H9 (cell line): Measurements from ENCODE around the gene BPIFB6. TPM values are rescaled to one million over a fixed set of nuclear protein-coding genes. Genes with fewer than 3 reads are reported as not detected.

ENCODE experiments used
- DNase-seq: peaks from one replicate; pipeline ENCODE4 v3.0.0-alpha.2; 2017
- H2AFZ ChIP-seq: one replicate; pipeline ENCODE4 v1.6.1; 2013; ENCODE audit warnings: mild to moderate bottlenecking, low read length, control low read depth, moderate library complexity
- H2AK5ac ChIP-seq: 2 replicates; pipeline ENCODE4 v1.6.1; 2013; ENCODE audit warnings: low read length, control low read depth, mixed read lengths; ENCODE audit not compliant: insufficient read length
- H2BK120ac ChIP-seq: one replicate; pipeline ENCODE4 v1.6.1; 2013; ENCODE audit warnings: low read depth, mild to moderate bottlenecking, low read length, control low read depth, inconsistent platforms; ENCODE audit not compliant: poor library complexity, severe bottlenecking
- H2BK12ac ChIP-seq: 2 replicates; pipeline ENCODE4 v1.6.1; 2013; ENCODE audit warnings: low read length, control low read depth, mixed read lengths, low read depth; ENCODE audit not compliant: insufficient read length
- H2BK15ac ChIP-seq: 2 replicates; pipeline ENCODE4 v1.6.1; 2013; ENCODE audit warnings: low read depth, low read length, control low read depth
- H2BK20ac ChIP-seq: one replicate; pipeline ENCODE4 v1.6.1; 2013; ENCODE audit warnings: low read depth, mild to moderate bottlenecking, low read length, control low read depth, inconsistent platforms; ENCODE audit not compliant: poor library complexity, severe bottlenecking
- H2BK5ac ChIP-seq: 2 replicates; pipeline ENCODE4 v1.6.1; 2013; ENCODE audit warnings: low read length, control low read depth, mixed read lengths; ENCODE audit not compliant: insufficient read length
- H3K14ac ChIP-seq: 2 replicates; pipeline ENCODE4 v1.6.1; 2013; ENCODE audit warnings: low read length, control low read depth; ENCODE audit not compliant: insufficient read depth
- H3K18ac ChIP-seq: 2 replicates; pipeline ENCODE4 v1.6.1; 2013; ENCODE audit warnings: low read depth, mild to moderate bottlenecking, mixed read lengths, low read length, control low read depth; ENCODE audit not compliant: insufficient read length
- H3K23ac ChIP-seq: 2 replicates; pipeline ENCODE4 v1.6.1; 2013; ENCODE audit warnings: low read length, control low read depth, mixed read lengths, low read depth; ENCODE audit not compliant: insufficient read length
- H3K23me2 ChIP-seq: 2 replicates; pipeline ENCODE4 v1.6.1; 2013; ENCODE audit warnings: low read depth, mild to moderate bottlenecking, mixed read lengths, low read length, control low read depth; ENCODE audit not compliant: insufficient read length, poor library complexity, severe bottlenecking
- H3K27ac ChIP-seq: 2 replicates; pipeline ENCODE4 v1.5.1; 2013; ENCODE audit warnings: low read length, control low read depth, mixed read lengths, low read depth; ENCODE audit not compliant: insufficient read length
- H3K27me3 ChIP-seq: 2 replicates; pipeline ENCODE4 v1.6.1; 2013; ENCODE audit warnings: low read length, control low read depth, inconsistent platforms; ENCODE audit not compliant: insufficient read depth
- H3K4ac ChIP-seq: 2 replicates; pipeline ENCODE4 v1.6.1; 2013; ENCODE audit warnings: low read depth, mild to moderate bottlenecking, control low read depth, inconsistent platforms, low read length, moderate library complexity
- H3K4me1 ChIP-seq: 2 replicates; pipeline ENCODE4 v1.6.1; 2013; ENCODE audit warnings: low read length, control low read depth, inconsistent platforms; ENCODE audit not compliant: insufficient read depth
- H3K4me2 ChIP-seq: 2 replicates; pipeline ENCODE4 v1.6.1; 2013; ENCODE audit warnings: low read length, control low read depth, mixed read lengths; ENCODE audit not compliant: insufficient read length, insufficient read depth
- H3K56ac ChIP-seq: 2 replicates; pipeline ENCODE4 v1.6.1; 2013; ENCODE audit warnings: low read depth, mild to moderate bottlenecking, mixed read lengths, low read length, control low read depth; ENCODE audit not compliant: insufficient read length
- H3K79me1 ChIP-seq: 2 replicates; pipeline ENCODE4 v1.6.1; 2013; ENCODE audit warnings: low read depth, mild to moderate bottlenecking, moderate library complexity, low read length, control low read depth, inconsistent platforms; ENCODE audit not compliant: insufficient read depth, poor library complexity, severe bottlenecking
- H3K79me2 ChIP-seq: 2 replicates; pipeline ENCODE4 v1.6.1; 2013; ENCODE audit warnings: low read length, control low read depth, inconsistent platforms; ENCODE audit not compliant: insufficient read depth
- H3K9ac ChIP-seq: 2 replicates; pipeline ENCODE4 v1.6.1; 2013; ENCODE audit warnings: low read length, control low read depth, mixed read lengths; ENCODE audit not compliant: insufficient read length; ENCODE audit errors: extremely low read depth
- H3K9me3 ChIP-seq: one replicate; pipeline ENCODE4 v1.6.1; 2013; ENCODE audit warnings: low read depth, low read length, inconsistent platforms; ENCODE audit not compliant: control insufficient read depth
- H3T11ph ChIP-seq: one replicate; pipeline ENCODE4 v1.6.1; 2013; ENCODE audit warnings: mild to moderate bottlenecking, low read length, control low read depth, inconsistent platforms
- H4K20me1 ChIP-seq: one replicate; pipeline ENCODE4 v1.6.1; 2013; ENCODE audit not compliant: control insufficient read depth, insufficient read length, insufficient read depth
- H4K5ac ChIP-seq: 2 replicates; pipeline ENCODE4 v1.6.1; 2013; ENCODE audit warnings: low read depth, mild to moderate bottlenecking, mixed read lengths, low read length, control low read depth; ENCODE audit not compliant: insufficient read length
- H4K8ac ChIP-seq: replicated peaks from 2 replicates; pipeline ENCODE4 v1.6.1; 2013; ENCODE audit warnings: low read length, control low read depth, mixed read lengths, low read depth; ENCODE audit not compliant: insufficient read length
- H4K91ac ChIP-seq: 2 replicates; pipeline ENCODE4 v1.6.1; 2013; ENCODE audit warnings: low read depth, mild to moderate bottlenecking, moderate library complexity, mixed read lengths, low read length, control low read depth; ENCODE audit not compliant: insufficient read length
- H3K27ac Mint-ChIP-seq, 3 experiments: 2 replicates in 2 of 3; 3 replicates in 1 of 3; pipeline ENCODE4 v1.8.0; 2020 to 2021; ENCODE audit warnings: mixed read lengths in 3 of 3, mild to moderate bottlenecking in 1 of 3, moderate library complexity in 1 of 3
- H3K27me3 Mint-ChIP-seq: 2 replicates; pipeline ENCODE4 v1.8.0; 2021; ENCODE audit warnings: low read depth, mild to moderate bottlenecking, moderate library complexity, mixed read lengths
- H3K36me3 Mint-ChIP-seq, 3 experiments: 2 replicates in 2 of 3; 3 replicates in 1 of 3; pipeline ENCODE4 v1.8.0; 2020 to 2021; ENCODE audit warnings: low read depth in 3 of 3, mixed read lengths in 3 of 3; ENCODE audit not compliant: insufficient read depth in 1 of 3
- H3K4me1 Mint-ChIP-seq, 2 experiments: 2 replicates each; pipeline ENCODE4 v1.8.0; 2020; ENCODE audit warnings: mixed read lengths in 2 of 2
- H3K4me3 Mint-ChIP-seq, 2 experiments: 2 replicates in 1 of 2; 3 replicates in 1 of 2; pipeline ENCODE4 v1.8.0; 2020 to 2021; ENCODE audit warnings: mild to moderate bottlenecking in 2 of 2, mixed read lengths in 2 of 2, moderate library complexity in 1 of 2
- H3K9me3 Mint-ChIP-seq, 2 experiments: 2 replicates in 1 of 2; 3 replicates in 1 of 2; pipeline ENCODE4 v1.8.0; 2020; ENCODE audit warnings: mild to moderate bottlenecking in 2 of 2, mixed read lengths in 2 of 2, moderate library complexity in 1 of 2
- CTCF ChIP-seq: fragments of 200-600 bp; sonication (generic); conservative IDR thresholded peaks from 3 replicates; pipeline ENCODE4 v1.8.0; 2021; ENCODE audit warnings: antibody characterized with exemption, mild to moderate bottlenecking
- WGBS: extraction: QIAGEN DNeasy Blood & Tissue Kit; methylation state at CpG from one replicate; pipeline ENCODE4 v1.1.7; 2013; ENCODE audit warnings: missing lambda C conversion rate, low lambda C conversion rate, mixed read lengths; ENCODE audit not compliant: insufficient read length; ENCODE audit errors: extremely low coverage; 5-methylcytosine and 5-hydroxymethylcytosine counted together
- total RNA-seq: library from RNA; stranded (reverse); gene quantifications from 2 replicates; pipeline ENCODE4 v1.2.1, GENCODE V29; 2021

BPIFB6 gene
- total RNA-seq, 1 experiment from 2014 or later, result not detected

GRCh38 chr20:33020278-33021161 is 10.9 kb upstream of the BPIFB6 start:
- DNase-seq, result no peak
- H3K9ac ChIP-seq, result no peak overlapping the region
- no peak overlapping the region for H2AK5ac ChIP-seq
- Mint-ChIP-seq H3K36me3 (no peaks in the 10 kb centered on the region), H3K27me3 (peaks cover 11% of the 10 kb centered on the region), H3K27ac (peak overlapping the region in 1 of 3 experiments; percentile 19; a peak in 1 of 7 replicates), H3K9me3 (no peaks in the 10 kb centered on the region), H3K4me3 (no peak overlapping the region), H3K4me1 (peaks cover 3 to 6% of the 10 kb centered on the region in 2 experiments)
- H3K79me1 ChIP-seq, result no peaks in the 10 kb centered on the region
- no peak overlapping the region for H4K5ac ChIP-seq
- no peaks in the 10 kb centered on the region for H3K4me1 ChIP-seq
- no peak overlapping the region for H3T11ph ChIP-seq
- WGBS, result no CpG with 5 or more reads among the region's 18 CpGs
- H4K91ac ChIP-seq, result no peak overlapping the region
- no peak for TF ChIP-seq CTCF
- no peak overlapping the region for H3K23ac ChIP-seq
- no peaks in the 10 kb centered on the region for H3K9me3 ChIP-seq
- no peak overlapping the region for H3K4ac ChIP-seq
- no peak overlapping the region for H4K8ac ChIP-seq
- no peaks in the 10 kb centered on the region for H3K23me2 ChIP-seq
- no peaks in the 10 kb centered on the region for H3K27me3 ChIP-seq
- H3K4me2 ChIP-seq, result no peak overlapping the region
- H3K56ac ChIP-seq, result no peak overlapping the region
- no peaks in the 10 kb centered on the region for H3K79me2 ChIP-seq
- no peak overlapping the region; the same call in 1 of the 2 replicates for H3K14ac ChIP-seq
- H2BK120ac ChIP-seq, result no peak overlapping the region
- H2BK5ac ChIP-seq, result no peak overlapping the region
- H3K18ac ChIP-seq, result no peak overlapping the region
- no peak overlapping the region for H2AFZ ChIP-seq
- H2BK12ac ChIP-seq, result no peak overlapping the region
- H2BK20ac ChIP-seq, result no peak overlapping the region
- no peak overlapping the region for H3K27ac ChIP-seq
- no peaks in the 10 kb centered on the region for H4K20me1 ChIP-seq
- H2BK15ac ChIP-seq, result no peak overlapping the region
